ENCODE data around the gene IFRD2. TPM values are rescaled to one million over a fixed set of nuclear protein-coding genes. Genes with fewer than 3 reads are reported as not detected.

The IFRD2 gene
- total and polyA plus RNA-seq, 2 of the 8 experiments (the other 6 are each of a cell fraction or from before 2014, with no cell fraction given), result 76.7 to 88.8 TPM

DNA sequence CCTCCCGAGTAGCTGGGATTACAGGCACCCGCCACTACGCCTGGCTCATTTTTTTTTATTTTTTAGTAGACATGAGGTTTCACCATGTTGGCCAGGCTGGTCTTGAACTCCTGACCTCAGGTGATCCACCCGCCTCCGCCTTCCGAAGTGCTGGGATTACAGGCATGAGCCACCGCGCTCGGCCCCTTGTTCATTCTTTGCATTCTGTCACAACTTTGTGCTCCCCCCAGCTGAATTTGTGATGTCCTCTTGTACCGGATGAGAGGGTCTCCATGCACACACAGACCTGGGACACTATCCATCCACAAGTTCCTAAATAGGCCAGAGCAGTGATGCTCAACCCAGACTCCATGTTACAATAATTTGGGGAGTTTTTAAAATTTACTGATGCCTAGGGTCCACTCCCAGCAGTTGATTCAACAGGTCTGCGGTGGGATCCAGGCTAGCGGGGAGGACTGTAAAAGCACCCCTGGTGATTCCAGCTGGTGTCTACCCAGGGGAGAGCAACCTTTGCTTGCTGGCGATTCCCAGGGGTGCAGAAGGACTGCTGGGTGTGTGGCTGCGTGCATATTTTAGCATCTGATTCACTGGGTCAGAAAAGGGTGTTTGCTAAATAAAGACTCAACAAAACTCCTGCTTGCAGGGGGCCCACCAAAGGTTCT, 47.4 kb upstream of the IFRD2 start:
- H3K18ac ChIP-seq (ENCODE audit: extremely low read depth, low read length), result no peak overlapping the region
- no peak overlapping the region for H2BK15ac ChIP-seq (ENCODE audit: low read length)
- H2BK20ac ChIP-seq (ENCODE audit: low read length), result no peak overlapping the region
- no peak overlapping the region for H3K4ac ChIP-seq (replicated peaks; ENCODE audit: insufficient read length, low read depth, low read length)
- 84% methylated on average over 12 of the region's 14 CpGs; no CpG with 5 or more reads in 1 of the 2 experiments for WGBS, 2 experiments (ENCODE audit: extremely low coverage in 1 of 2, insufficient coverage in 1 of 2, insufficient read length in 1 of 2, insufficient replicate concordance in 2 of 2, low coverage in 1 of 2, low lambda C conversion rate in 2 of 2, missing lambda C conversion rate in 1 of 2)
- H3K27ac ChIP-seq (ENCODE audit: low read depth, low read length), result no peak overlapping the region
- no peak overlapping the region for H2AK5ac ChIP-seq (ENCODE audit: low read depth, low read length)
- H3K9me3 ChIP-seq (ENCODE audit: insufficient read depth in 2 of 2, low read depth in 1 of 2, low read length in 1 of 2), result no peaks in the 10 kb centered on the region
- no peak overlapping the region for H2BK12ac ChIP-seq (ENCODE audit: low read depth, low read length)
- peaks cover 0 to 6% of the 10 kb centered on the region in 2 experiments for H4K20me1 ChIP-seq (replicated peaks in 1 of 2; ENCODE audit: control insufficient read depth in 1 of 2, insufficient read depth in 2 of 2, low read length in 2 of 2)
- H3K56ac ChIP-seq (replicated peaks; ENCODE audit: insufficient read length, low read depth, low read length), result no peak overlapping the region
- H3K27me3 ChIP-seq (replicated peaks in 1 of 4; ENCODE audit: control insufficient read depth in 3 of 4, extremely low read depth in 1 of 4, insufficient read depth in 3 of 4, low read length in 3 of 4), result peaks cover 20 to 57% (median 44%) of the 10 kb centered on the region in 4 experiments
- no peak overlapping the region for H3K9ac ChIP-seq (replicated peaks in 1 of 4; ENCODE audit: extremely low read depth in 1 of 4, low read depth in 3 of 4, low read length in 3 of 4)
- H3K4me1 ChIP-seq (replicated peaks in 1 of 4; ENCODE audit: control insufficient read depth in 3 of 4, insufficient read depth in 4 of 4, low read length in 3 of 4), result peaks cover 0 to 19% (median 14%) of the 10 kb centered on the region in 4 experiments; a peak in 5 of 7 replicates
- no peak overlapping the region for H4K8ac ChIP-seq (ENCODE audit: extremely low read depth, insufficient read depth, low read length)
- H3K36me3 ChIP-seq (ENCODE audit: control insufficient read depth in 2 of 4, insufficient read depth in 4 of 4, low read length in 3 of 4), result no peaks in the 10 kb centered on the region
- no peak overlapping the region for H2BK120ac ChIP-seq (replicated peaks; ENCODE audit: low read depth, low read length)
- DNase-seq (ENCODE audit: low read depth in 1 of 2, low spot score in 2 of 2), result no peak
- ChIA-PET POLR2A (ENCODE audit: partially characterized antibody) (interaction anchor here (0.6 to 3.3 kb wide), 7 partner anchors 10 to 665 kb away, joined by 3 to 17 read pairs (median 4); partner anchors contain the start of genes CYB561D2, HYAL2, NPRL2 and TUSC2), CTCF (ENCODE audit: partially characterized antibody) (interaction anchor here (0.7 to 7.7 kb wide), 3 partner anchors 8 to 17 kb away, joined by 3 to 60 read pairs (median 21); partner anchors contain the start of gene HYAL2)
- no peak overlapping the region for H4K91ac ChIP-seq (replicated peaks; ENCODE audit: insufficient read length, low read length)
- peaks cover 18% of the 10 kb centered on the region for H3K23me2 ChIP-seq (ENCODE audit: low read depth, low read length)
- H3K4me2 ChIP-seq (ENCODE audit: insufficient read depth in 1 of 2, low read depth in 2 of 2, low read length in 2 of 2), result peak overlapping the region; percentile 65 to 87; a peak in 3 of 4 replicates
- H3K79me1 ChIP-seq (ENCODE audit: low read depth, low read length), result peaks cover 3% of the 10 kb centered on the region; the same call in 1 of the 2 replicates
- peaks cover 0 to 19% of the 10 kb centered on the region in 2 experiments; a peak in 2 of 4 replicates for H3K79me2 ChIP-seq (ENCODE audit: control insufficient read depth in 1 of 2, insufficient read depth in 2 of 2, low read length in 2 of 2)
- no peak overlapping the region for H2AFZ ChIP-seq (ENCODE audit: low read length)
- no peak overlapping the region for H4K5ac ChIP-seq (ENCODE audit: insufficient read length, low read depth, low read length)
- no peak overlapping the region for H3K14ac ChIP-seq (ENCODE audit: insufficient read length)
- H3K23ac ChIP-seq (ENCODE audit: insufficient read length), result no peak overlapping the region
- no peak for FAIRE-seq
- H3K4me3 ChIP-seq (ENCODE audit: extremely low read depth in 1 of 4, insufficient read depth in 2 of 4, low read depth in 3 of 4, low read length in 4 of 4), result peak overlapping the region in 1 of 4 experiments; percentile 63; a peak in 4 of 8 replicates
- no peak overlapping the region for H2BK5ac ChIP-seq (ENCODE audit: low read depth, low read length)
- TF ChIP-seq JUN (IDR thresholded peaks at IDR 0.05; ENCODE audit: low read depth, low read length) (no peak), ASH2L (IDR thresholded peaks at IDR 0.05; ENCODE audit: low read length) (no peak), POLR2A (IDR thresholded peaks at IDR 0.05; ENCODE audit: control extremely low read depth in 1 of 2, low read depth in 2 of 2, low read length in 2 of 2) (no peak), TAF7 (optimal IDR thresholded peaks at IDR 0.05; ENCODE audit: borderline replicate concordance, low read depth, low read length) (no peak), TAF1 (IDR thresholded peaks at IDR 0.05; ENCODE audit: low read depth, low read length) (no peak), CEBPB (IDR thresholded peaks at IDR 0.05; ENCODE audit: low read depth, low read length) (no peak)
- TF ChIP-seq, protein P1, sequence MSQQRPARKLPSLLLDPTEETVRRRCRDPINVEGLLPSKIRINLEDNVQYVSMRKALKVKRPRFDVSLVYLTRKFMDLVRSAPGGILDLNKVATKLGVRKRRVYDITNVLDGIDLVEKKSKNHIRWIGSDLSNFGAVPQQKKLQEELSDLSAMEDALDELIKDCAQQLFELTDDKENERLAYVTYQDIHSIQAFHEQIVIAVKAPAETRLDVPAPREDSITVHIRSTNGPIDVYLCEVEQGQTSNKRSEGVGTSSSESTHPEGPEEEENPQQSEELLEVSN (IDR thresholded peaks at IDR 0.05), result no peak
- TF ChIP-seq, protein P2, sequence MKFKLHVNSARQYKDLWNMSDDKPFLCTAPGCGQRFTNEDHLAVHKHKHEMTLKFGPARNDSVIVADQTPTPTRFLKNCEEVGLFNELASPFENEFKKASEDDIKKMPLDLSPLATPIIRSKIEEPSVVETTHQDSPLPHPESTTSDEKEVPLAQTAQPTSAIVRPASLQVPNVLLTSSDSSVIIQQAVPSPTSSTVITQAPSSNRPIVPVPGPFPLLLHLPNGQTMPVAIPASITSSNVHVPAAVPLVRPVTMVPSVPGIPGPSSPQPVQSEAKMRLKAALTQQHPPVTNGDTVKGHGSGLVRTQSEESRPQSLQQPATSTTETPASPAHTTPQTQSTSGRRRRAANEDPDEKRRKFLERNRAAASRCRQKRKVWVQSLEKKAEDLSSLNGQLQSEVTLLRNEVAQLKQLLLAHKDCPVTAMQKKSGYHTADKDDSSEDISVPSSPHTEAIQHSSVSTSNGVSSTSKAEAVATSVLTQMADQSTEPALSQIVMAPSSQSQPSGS (IDR thresholded peaks at IDR 0.05; ENCODE audit: low read length), result no peak
- TF ChIP-seq, protein P3, sequence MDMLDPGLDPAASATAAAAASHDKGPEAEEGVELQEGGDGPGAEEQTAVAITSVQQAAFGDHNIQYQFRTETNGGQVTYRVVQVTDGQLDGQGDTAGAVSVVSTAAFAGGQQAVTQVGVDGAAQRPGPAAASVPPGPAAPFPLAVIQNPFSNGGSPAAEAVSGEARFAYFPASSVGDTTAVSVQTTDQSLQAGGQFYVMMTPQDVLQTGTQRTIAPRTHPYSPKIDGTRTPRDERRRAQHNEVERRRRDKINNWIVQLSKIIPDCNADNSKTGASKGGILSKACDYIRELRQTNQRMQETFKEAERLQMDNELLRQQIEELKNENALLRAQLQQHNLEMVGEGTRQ (IDR thresholded peaks at IDR 0.05; ENCODE audit: low read length), result no peak

Measured in H1 (cell line).